HFFc6 (cell line): ENCODE data around the gene SCAPER. TPM values are rescaled to one million over a fixed set of nuclear protein-coding genes. Genes with fewer than 3 reads are reported as not detected.
"Not testable (repeated sequence)": the region's sequence is repeated elsewhere in the genome, so short reads cannot be mapped to it uniquely, and the experiment has no call there.

Experiments
- DNase-seq: peaks from one replicate; pipeline ENCODE4 v3.0.0-alpha.2; 2018
- H3K27ac Mint-ChIP-seq: 2 replicates; pipeline ENCODE4 v1.8.0; 2020; ENCODE audit warnings: mild to moderate bottlenecking, mixed read lengths
- H3K27me3 Mint-ChIP-seq: 2 replicates; pipeline ENCODE4 v1.8.0; 2021; ENCODE audit warnings: mild to moderate bottlenecking, moderate library complexity, mixed read lengths; ENCODE audit not compliant: insufficient read depth
- H3K36me3 Mint-ChIP-seq: 2 replicates; pipeline ENCODE4 v1.8.0; 2021; ENCODE audit warnings: low read depth, mixed read lengths
- H3K4me1 Mint-ChIP-seq: 2 replicates; pipeline ENCODE4 v1.8.0; 2020; ENCODE audit warnings: low read depth, mixed read lengths
- H3K4me3 Mint-ChIP-seq: 2 replicates; pipeline ENCODE4 v1.8.0; 2020; ENCODE audit warnings: mild to moderate bottlenecking, moderate library complexity, mixed read lengths
- H3K9me3 Mint-ChIP-seq: 2 replicates; pipeline ENCODE4 v1.8.0; 2020; ENCODE audit warnings: mild to moderate bottlenecking, mixed read lengths
- CTCF ChIP-seq: fragments of 200-600 bp; sonication (generic); IDR thresholded peaks from 2 replicates; pipeline ENCODE4 v1.5.0; 2021; ENCODE audit warnings: antibody characterized with exemption, mild to moderate bottlenecking
- total RNA-seq, 6 experiments: library from RNA; stranded (reverse); fragmentation: NEBNext Ultra II Directional; extraction: Animal tissue kit (Norgen Biotek cat#: 25700); gene quantifications; 2 replicates in 1 of 6; 3 replicates in 5 of 6; pipeline ENCODE4 v1.2.3, GENCODE V29; 2021

Gene SCAPER
- total RNA-seq, 6 experiments from 2014 or later, result 6.9 to 10.1 (median 8.1) TPM

GRCh38 chr15:76502678-76503077 lies 402.5 kb downstream of the SCAPER start:
- no peaks in the 10 kb centered on the region for H3K27me3 Mint-ChIP-seq

DNA sequence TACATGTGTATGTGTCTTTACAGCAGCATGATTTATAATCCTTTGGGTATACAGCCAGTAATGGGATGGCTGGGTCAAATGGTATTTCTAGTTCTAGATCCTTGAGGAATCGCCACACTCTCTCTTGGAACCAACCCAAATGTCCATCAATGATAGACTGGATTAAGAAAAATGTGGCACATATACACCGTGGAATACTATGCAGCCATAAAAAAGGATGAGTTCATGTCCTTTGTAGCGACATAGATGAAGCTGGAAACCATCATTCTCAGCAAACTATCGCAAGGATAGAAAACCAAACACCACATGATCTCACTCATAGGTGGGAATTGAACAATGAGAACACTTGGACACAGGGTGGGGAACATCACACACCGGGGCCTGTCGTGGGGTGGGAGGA lies 403.0 kb downstream of the SCAPER start:
- not testable (repeated sequence) for H3K27ac Mint-ChIP-seq, H3K9me3 Mint-ChIP-seq, H3K4me3 Mint-ChIP-seq, DNase-seq, H3K36me3 Mint-ChIP-seq, H3K27me3 Mint-ChIP-seq
- peaks cover 10% of the 10 kb centered on the region for H3K4me1 Mint-ChIP-seq

More at GRCh38 chr15:76502678-76503077, 402.5 kb downstream of the SCAPER start:
- no peaks in the 10 kb centered on the region for H3K36me3 Mint-ChIP-seq
- no peak for DNase-seq
- no peak overlapping the region for H3K27ac Mint-ChIP-seq
- no peak for TF ChIP-seq CTCF
- no peaks in the 10 kb centered on the region for H3K9me3 Mint-ChIP-seq
- no peak overlapping the region for H3K4me3 Mint-ChIP-seq
- H3K4me1 Mint-ChIP-seq, result peaks cover 10% of the 10 kb centered on the region

DNA sequence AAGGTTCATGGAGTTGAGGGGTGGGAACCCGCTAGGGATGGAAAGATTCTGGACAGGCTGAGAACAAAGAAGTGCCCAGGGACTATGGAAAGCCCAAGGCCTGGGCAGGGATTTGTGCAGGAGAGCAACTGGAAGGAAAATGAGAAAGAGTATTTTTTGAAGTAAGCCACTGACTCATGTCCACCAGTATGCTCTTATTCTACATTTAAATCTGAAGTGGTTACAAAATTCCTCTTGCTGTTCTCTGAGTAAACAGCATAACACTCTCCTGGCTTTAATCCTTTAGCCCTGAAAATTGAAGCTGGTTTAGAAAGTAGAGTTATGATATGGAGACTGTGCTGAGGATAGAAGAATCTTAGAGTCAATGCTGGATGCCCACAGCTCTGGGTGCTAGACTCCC lies 403.4 kb downstream of the SCAPER start:
- Mint-ChIP-seq H3K27ac (peak overlapping the region; percentile 58), H3K36me3 (no peaks in the 10 kb centered on the region), H3K9me3 (no peaks in the 10 kb centered on the region), H3K4me3 (no peak overlapping the region), H3K27me3 (no peaks in the 10 kb centered on the region), H3K4me1 (peaks cover 10% of the 10 kb centered on the region)
- peak; percentile 19 for DNase-seq
- no peak for TF ChIP-seq CTCF

DNA sequence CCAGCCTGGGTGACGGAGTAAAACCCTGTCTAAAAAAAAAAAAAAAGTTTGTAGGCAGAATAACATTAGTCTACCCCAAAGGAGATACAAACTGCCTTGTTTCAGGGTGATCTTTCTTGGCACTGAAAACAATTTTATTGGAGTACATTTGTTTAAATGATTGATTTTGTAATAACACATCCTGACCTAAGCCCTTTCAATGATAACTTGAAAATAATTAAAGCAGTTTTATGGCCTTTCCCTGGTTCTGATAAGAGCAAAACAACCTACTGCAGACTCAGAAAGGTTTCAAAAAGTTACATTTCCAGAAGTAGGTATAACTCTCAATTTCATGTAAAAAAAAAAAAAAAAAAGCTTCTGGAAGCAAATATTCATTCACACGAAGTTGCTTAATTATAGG lies 404.1 kb downstream of the SCAPER start:
- H3K4me1 Mint-ChIP-seq, result peaks cover 10% of the 10 kb centered on the region
- TF ChIP-seq CTCF, result no peak
- H3K27ac Mint-ChIP-seq, result no peak overlapping the region
- H3K27me3 Mint-ChIP-seq, result no peaks in the 10 kb centered on the region
- no peak overlapping the region for H3K4me3 Mint-ChIP-seq
- H3K9me3 Mint-ChIP-seq, result no peaks in the 10 kb centered on the region
- no peak for DNase-seq
- no peaks in the 10 kb centered on the region for H3K36me3 Mint-ChIP-seq

DNA sequence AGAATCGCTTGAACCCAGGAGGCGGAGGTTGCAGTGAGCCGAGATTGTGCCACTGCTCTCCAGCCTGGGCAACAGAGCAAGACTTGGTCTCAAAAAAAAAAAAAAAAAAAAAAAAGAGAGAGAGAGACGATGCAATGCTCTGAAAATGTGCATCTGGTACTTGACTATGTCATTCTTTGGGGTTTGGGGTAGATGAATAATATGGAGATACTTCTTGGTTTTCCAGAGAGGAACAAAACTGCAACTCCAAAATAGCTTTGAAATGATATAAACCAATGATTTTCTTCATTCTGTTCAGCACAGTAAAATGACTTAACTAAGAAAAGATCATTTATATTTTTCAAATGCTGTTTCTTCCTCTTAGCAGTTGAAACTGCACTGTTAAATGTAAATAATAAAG lies 409.7 kb downstream of the SCAPER start:
- TF ChIP-seq CTCF, result no peak
- Mint-ChIP-seq H3K27ac (no peak overlapping the region), H3K4me1 (no peaks in the 10 kb centered on the region), H3K4me3 (no peak overlapping the region), H3K36me3 (no peaks in the 10 kb centered on the region), H3K27me3 (no peaks in the 10 kb centered on the region), H3K9me3 (no peaks in the 10 kb centered on the region)
- DNase-seq, result no peak

- no peak for TF ChIP-seq CTCF
- Mint-ChIP-seq H3K4me3 (no peak overlapping the region), H3K27ac (no peak overlapping the region), H3K27me3 (no peaks in the 10 kb centered on the region), H3K36me3 (no peaks in the 10 kb centered on the region), H3K4me1 (no peaks in the 10 kb centered on the region), H3K9me3 (no peaks in the 10 kb centered on the region)
- DNase-seq, result no peak
Observed at GRCh38 chr15:76492538-76492937, 412.6 kb downstream of the SCAPER start.
